ENCODE measurements around the gene TBC1D7.

Gene TBC1D7

GRCh38 chr6:13315896-13316295 lies 12.4 kb downstream of the TBC1D7 start:
- TF ChIP-seq ZFX (IDR thresholded peaks at IDR 0.05): no peak
- TF ChIP-seq, protein P1, sequence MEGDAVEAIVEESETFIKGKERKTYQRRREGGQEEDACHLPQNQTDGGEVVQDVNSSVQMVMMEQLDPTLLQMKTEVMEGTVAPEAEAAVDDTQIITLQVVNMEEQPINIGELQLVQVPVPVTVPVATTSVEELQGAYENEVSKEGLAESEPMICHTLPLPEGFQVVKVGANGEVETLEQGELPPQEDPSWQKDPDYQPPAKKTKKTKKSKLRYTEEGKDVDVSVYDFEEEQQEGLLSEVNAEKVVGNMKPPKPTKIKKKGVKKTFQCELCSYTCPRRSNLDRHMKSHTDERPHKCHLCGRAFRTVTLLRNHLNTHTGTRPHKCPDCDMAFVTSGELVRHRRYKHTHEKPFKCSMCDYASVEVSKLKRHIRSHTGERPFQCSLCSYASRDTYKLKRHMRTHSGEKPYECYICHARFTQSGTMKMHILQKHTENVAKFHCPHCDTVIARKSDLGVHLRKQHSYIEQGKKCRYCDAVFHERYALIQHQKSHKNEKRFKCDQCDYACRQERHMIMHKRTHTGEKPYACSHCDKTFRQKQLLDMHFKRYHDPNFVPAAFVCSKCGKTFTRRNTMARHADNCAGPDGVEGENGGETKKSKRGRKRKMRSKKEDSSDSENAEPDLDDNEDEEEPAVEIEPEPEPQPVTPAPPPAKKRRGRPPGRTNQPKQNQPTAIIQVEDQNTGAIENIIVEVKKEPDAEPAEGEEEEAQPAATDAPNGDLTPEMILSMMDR (conservative IDR thresholded peaks at IDR 0.05): no peak
- H3K27ac ChIP-seq: no peak overlapping the region

- TF ChIP-seq, protein P1 (conservative IDR thresholded peaks at IDR 0.05): no peak
- no peak for TF ChIP-seq ZFX (IDR thresholded peaks at IDR 0.05)
- no peak overlapping the region for H3K27ac ChIP-seq
Measured at GRCh38 chr6:13314806-13315205, 13.5 kb downstream of the TBC1D7 start.

- TF ChIP-seq, protein P1 (conservative IDR thresholded peaks at IDR 0.05): no peak
- no peak for TF ChIP-seq ZFX (IDR thresholded peaks at IDR 0.05)
- H3K27ac ChIP-seq: no peak overlapping the region
Measured at GRCh38 chr6:13311155-13311554, 17.2 kb downstream of the TBC1D7 start.

GRCh38 chr6:13308332-13308731 lies 20.0 kb downstream of the TBC1D7 start:
- TF ChIP-seq, protein P1 (conservative IDR thresholded peaks at IDR 0.05): no peak
- TF ChIP-seq ZFX (IDR thresholded peaks at IDR 0.05): no peak
- no peak overlapping the region for H3K27ac ChIP-seq

DNA sequence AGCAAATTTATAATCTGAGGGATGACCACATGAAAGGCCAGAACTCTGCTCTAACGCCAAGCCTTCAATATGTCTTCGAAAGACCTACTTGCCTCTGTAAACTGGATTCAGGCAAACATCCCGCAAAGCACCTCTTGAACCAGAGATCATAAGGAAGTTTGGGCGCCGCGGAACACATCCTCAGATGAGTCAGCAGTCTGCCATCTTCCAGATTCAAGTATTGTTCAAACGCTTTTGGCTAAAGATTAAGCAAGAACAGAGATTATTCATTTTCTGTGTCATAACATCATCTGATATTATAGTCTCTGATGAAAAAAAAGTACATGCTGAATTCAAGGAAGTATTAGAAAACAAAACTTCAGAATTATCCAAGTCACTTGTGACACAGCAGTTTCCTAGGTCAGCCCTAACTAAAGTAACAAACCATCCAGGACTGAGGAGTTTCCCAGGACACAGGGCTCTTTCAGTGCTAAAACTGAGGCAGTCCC lies 20.8 kb downstream of the TBC1D7 start:
- no peak overlapping the region for H3K27ac ChIP-seq

DNA sequence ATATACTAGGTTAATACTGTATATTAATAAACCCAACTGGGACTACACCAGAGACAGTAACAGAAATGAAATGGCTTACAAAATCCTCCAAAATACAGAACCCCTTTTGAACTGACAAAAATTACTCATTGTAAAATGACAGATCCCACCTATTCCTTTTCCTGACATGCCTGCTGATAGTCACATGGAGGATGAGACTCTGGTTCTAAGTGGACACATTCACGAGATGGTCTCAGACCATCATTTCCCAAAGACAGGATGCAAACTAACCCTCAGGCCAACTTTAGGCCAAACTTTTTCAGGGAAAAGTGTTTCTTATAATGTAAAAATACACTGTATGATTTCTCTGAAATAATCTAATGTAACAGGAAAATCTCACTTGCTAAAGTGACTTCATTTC lies 22.5 kb downstream of the TBC1D7 start:
- no peak for TF ChIP-seq ZFX (IDR thresholded peaks at IDR 0.05)
- TF ChIP-seq, protein P1 (conservative IDR thresholded peaks at IDR 0.05): no peak

More for the DNA sequence above, 20.8 kb downstream of the TBC1D7 start:
- no peak for TF ChIP-seq ZFX (IDR thresholded peaks at IDR 0.05)

DNA sequence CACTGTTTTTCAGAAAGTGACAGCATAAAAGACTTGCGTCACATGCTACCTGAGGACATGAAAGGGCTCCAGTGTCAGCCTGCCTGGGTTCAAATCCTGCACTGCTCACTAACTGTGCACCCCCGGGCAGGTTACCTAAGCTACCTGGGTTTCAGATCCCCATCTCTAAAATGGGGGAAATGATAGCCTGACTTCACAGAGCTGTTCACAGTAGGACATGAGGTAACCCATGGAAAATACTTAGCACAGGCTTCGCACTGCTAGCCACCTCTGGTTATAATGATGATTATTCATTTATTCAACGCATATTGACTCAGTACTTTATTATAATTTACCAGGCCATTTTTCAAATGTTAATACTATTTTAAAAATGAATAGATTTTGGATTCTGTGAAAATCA lies 23.0 kb downstream of the TBC1D7 start:
- TF ChIP-seq, protein P1 (conservative IDR thresholded peaks at IDR 0.05): no peak
- TF ChIP-seq ZFX (IDR thresholded peaks at IDR 0.05): no peak
- no peak overlapping the region for H3K27ac ChIP-seq

More for the DNA sequence above, 22.5 kb downstream of the TBC1D7 start:
- no peak overlapping the region for H3K27ac ChIP-seq

DNA sequence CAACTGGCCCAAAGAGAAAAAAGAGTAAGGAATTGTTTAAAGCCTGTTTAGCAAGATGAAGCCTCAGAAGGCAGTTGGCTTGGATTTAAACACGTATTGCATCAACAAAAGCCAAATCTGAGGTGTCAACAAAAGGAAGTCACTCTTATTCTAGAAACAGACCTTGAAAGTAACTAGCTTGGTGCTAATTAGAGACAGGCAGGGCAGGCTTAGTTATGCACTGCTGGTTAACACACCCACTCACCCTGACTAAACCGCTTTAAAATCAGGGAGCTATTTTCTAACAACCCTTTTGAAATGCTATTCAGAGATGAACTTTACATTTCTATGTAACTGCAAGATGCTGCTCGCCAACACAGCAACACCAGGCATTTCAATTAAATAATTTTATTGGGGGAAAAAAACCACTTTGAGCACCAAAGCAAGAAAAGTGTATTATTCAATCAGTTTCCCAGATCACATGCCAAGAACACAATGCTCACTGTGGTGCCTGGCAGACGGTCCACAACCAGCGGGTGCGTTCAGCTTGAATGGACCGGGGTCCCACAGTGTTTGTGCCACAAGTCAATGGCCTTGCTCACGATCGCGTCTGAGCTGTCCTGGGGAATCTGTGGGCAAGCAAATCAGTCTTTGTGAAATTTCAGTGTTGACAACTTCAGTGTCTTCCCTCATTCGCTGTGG lies 23.6 kb downstream of the TBC1D7 start:
- no peak for TF ChIP-seq ZFX (IDR thresholded peaks at IDR 0.05)
- TF ChIP-seq, protein P1 (conservative IDR thresholded peaks at IDR 0.05): no peak
- H3K27ac ChIP-seq: no peak overlapping the region

All from C4-2B (cell line).